ENCODE results near the gene MYO1D.
A peak's percentile ranks its signal among the peaks of the same experiment; 100 is the strongest.
"Not testable (repeated sequence)": the region's sequence is repeated elsewhere in the genome, so short reads cannot be mapped to it uniquely, and the experiment has no call there.

The MYO1D gene

DNA sequence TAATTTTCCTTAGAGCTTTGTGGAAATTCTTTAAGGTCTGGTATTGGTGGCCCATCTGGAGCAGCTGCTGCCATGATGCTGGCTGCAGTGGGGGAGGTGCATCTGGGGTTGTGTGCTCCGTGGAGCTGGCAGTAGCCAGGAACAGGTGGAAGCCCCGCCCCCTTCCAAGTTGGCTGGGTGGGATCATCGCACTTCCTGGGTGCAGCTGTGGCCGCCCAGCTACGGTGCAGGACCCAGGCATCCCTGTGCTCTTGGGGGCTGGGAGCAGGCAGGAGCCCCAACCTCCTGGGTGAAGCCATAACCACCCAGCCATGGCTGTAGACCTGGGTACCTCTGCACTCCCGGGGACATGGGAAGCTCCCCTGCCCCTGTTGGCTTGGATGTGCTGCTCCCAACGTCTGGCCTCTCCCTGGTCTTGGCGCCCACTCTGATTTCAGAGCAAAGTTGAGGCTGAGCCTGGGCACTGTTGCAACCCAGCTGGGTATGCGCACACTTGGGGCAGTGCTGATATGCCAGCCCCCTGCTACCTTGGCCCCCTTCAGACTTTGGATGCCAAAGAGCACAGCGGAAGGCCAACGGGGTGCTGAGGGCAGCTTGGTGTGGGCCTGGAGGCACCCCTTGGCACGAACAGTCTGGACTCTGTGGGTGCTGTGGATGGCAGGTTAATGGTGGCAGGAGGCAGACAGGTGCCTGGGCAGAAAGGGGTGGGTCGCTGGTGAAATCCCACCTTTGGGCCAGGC, 145.2 kb downstream of the MYO1D start:
- no peak for DNase-seq (ENCODE audit: low spot score)

DNA sequence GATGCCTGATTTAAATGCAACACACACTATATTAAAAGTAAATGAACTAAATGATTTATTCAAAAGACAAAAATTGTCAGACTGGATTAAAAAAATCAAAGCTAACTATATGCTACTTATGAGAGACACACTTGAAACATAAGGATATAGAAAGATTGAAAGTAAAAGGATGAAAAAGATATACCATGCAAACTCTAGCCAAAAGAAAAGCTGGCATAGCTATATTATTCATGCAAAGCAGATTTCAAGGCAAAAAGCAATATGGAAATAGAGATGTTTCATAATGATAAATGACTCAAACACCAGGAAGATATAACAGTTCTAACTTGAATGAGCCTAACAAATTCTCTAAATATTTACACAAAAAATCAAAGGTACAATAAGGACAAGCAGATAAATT, 149.2 kb downstream of the MYO1D start:
- DNase-seq (ENCODE audit: low spot score): no peak

DNA sequence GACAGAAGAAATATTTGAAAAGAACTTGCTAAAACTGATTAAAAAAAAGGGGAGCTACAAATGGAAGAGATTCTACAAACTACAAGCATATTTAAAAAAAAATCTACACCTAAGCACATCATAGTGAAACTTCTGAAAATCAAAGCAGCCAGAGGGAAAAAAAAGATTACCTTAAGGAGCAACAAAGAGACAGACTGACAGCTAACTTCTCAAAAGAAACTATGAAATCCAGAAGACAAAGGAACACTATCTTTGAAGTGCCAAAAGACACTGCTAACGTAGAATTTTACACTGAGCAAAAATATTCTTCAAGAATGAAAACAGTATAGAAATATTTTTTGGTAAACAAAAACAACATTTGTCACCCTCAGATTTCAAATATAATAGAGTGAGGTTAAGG, 151.2 kb downstream of the MYO1D start:
- DNase-seq (ENCODE audit: low spot score): no peak

DNA sequence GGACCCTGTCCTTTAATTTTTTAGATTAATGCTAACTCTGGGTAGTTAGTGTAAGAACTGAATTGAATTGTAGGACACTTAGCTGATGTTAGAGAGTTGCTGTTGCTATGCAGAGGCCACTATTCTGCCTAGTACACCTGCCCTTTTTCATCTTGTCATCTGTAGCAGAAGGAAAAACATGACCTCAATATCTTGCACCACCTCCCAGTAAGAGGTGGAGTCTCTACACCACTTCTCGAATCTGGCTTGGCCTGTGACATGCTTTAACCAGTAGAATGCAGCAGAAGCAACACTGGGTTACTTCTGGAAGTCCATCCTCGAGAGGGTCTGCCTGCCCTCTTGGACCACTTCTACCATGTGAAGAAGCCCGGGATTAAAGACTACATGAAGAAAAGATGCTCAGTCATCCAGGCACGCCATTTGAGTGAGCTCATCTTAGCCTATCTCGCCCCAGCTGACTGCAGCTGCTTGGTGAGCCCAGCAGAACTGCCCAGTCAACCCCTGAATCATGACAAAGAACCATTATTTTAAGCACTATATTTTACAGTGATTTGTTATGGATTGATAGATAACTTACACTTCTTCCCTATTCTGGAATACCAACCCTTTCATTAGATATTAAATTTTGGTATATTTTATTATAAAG, 153.5 kb downstream of the MYO1D start:
- no peak for DNase-seq (ENCODE audit: low spot score)

DNA sequence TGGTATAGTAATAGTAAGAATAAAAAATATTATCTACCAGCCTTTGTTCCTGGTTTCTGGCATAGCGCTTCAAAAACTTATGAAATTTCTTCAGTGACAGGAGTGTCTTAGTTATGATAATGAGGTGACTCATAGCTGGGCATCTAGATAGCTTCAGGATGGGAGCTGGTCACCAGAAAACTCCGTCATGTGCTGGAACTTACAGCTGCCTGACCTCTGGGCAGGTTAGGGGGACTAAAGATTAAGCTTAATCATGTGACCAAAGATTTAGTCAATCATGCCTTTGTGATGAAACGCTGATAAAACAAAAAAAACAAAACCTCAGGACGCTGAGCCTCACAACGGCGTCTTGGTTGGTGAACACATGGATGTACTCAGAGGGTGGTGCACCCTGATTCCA, 154.2 kb downstream of the MYO1D start:
- DNase-seq (ENCODE audit: low spot score): no peak

DNA sequence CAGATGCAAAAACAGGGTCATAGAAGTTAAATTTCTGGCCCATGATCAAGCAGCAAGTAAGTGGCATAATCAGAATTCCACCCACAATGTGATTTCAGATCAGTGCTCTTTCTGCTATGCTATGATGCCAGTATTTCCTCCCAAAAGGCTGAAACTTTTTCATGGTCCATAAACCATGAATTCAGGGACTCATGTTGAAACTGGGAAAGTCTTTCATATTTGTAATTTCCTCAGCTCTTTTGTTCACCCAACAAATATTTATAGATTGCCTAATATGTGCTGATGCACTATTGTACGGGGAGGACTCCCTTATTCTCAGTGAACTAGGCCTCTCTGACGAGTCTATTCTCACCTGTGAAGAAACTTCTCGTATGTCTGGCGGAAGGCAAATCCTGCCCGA, 156.3 kb downstream of the MYO1D start:
- DNase-seq (ENCODE audit: low spot score): no peak

DNA sequence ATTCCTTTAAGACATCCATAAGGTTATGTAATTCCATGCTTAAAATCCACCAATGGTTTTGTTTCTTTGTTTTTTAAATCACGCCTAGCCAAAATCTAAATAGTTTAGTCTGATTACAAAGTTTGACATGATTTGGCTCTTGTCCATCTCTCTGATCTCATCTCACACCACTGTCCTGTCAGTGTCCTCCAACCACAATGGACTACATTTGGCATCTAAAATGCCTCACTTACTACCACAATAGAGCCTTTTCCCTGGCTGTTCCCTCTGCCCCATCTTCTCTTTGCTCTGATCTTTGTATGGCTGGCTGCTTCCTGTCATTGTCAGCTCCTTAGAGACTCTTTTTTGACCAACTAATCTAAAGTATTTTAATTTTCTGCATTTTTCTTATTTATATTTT, 157.2 kb downstream of the MYO1D start:
- no peak for DNase-seq (ENCODE audit: low spot score)

DNA sequence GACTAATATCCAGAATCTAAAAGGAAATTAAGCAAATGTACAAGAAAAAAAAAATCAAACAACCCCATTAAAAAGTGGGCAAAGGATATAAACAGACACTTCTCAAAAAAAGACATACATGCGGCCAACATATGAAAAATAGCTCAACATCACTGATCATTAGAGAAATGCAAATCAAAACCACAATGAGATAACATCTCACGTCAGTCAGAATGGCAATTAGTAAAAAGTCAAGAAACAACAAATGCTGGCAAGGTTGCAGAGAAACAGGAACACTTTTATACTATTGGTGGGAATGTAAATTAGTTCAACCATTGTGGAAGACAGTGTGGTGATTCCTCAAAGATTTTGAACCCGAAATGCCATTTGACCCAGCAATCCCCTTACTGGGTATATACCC, 162.0 kb downstream of the MYO1D start:
- DNase-seq (ENCODE audit: low spot score): not testable (repeated sequence)

DNA sequence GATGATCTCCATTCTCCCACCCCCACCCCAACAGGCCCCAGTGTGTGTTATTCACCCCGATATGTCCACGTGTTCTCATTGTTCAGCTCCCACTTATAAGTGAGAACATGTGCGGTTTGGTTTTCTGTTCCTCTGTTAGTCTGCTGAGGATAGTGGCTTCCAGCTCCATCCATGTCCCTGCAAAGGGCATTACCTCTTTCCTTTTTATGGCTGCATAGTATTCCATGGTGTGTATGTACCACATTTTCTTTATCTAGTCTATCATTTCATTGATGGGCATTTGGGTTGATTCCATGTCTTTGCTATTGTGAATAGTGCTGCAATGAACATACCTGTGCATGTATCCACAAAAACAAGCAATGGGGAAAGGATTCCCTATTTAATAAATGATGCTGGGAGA, 162.7 kb downstream of the MYO1D start:
- not testable (repeated sequence) for DNase-seq (ENCODE audit: low spot score)

DNA sequence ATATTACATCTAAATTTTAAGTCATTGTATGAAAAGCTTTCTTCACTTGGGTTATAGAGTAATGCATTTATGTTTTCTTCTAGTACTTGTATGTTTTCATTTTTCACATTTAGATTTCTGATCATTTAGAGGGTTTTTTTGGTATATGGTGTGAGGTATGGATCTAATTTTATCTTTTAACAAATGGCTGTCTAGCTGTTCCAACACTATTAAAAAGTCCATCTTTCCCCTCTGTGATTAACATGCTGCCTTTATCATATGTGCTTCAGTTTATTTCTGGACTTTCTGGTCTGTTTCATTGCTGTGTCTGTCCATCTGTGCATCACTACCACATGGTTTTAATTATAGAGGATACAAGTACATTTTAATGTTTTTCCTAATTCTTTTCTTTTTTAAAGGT, 163.8 kb downstream of the MYO1D start:
- DNase-seq (ENCODE audit: low spot score): no peak

DNA sequence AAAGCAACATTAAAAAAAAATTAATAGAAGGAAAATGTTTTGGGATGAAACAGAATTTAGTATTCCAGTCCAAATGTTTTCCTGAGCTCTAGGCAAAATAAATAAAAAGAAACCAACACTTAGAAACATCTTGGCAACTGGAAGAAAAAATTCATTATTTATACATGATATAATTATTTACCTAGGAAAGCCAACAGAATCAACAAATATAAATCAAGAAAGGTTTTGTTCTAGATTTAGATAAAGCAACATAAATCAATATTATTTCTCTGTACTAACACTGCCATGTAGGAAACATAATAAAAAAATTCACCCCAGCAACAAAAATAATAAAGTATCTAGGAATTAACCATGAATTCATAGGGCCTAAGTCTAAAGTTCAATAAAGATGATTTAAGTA, 167.4 kb downstream of the MYO1D start:
- no peak for DNase-seq (ENCODE audit: low spot score)

DNA sequence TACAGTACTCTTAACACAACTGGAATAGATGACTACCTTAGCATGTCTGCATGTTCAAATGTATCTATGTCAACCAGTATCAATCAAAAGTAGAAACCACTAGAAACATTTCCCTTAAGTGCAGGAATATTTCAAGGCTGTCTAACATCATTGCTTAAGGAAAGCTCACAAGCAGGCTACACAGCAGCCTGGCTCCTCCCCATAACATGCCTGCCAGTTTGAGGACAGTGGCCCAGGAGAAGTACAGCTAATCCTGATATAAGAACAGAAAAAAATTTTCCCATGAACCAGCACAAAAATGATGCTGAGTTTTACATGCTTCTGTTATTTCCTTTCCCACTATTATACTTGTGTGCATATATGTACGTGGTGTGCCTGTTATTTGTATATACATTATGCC, 175.1 kb downstream of the MYO1D start:
- DNase-seq (ENCODE audit: low spot score): no peak

DNA sequence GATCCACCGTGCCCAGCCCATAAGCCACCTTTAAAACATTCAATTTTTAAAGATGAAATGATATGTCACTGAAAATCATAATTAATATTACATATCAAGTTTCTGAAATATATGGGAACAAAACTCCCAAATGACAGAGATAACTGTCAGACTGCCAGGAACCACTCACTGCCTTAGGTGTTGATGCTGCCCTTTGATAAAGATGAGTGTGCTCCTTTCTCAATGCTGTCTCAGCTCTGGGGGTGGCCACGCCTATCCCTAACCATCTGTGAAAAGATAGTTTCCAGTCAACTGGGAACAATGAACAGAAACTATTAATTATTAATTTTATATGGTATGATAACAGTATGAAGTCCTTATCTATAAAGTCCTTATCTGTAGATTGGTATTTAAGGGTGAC, 177.7 kb downstream of the MYO1D start:
- no peak for DNase-seq (ENCODE audit: low spot score)

DNA sequence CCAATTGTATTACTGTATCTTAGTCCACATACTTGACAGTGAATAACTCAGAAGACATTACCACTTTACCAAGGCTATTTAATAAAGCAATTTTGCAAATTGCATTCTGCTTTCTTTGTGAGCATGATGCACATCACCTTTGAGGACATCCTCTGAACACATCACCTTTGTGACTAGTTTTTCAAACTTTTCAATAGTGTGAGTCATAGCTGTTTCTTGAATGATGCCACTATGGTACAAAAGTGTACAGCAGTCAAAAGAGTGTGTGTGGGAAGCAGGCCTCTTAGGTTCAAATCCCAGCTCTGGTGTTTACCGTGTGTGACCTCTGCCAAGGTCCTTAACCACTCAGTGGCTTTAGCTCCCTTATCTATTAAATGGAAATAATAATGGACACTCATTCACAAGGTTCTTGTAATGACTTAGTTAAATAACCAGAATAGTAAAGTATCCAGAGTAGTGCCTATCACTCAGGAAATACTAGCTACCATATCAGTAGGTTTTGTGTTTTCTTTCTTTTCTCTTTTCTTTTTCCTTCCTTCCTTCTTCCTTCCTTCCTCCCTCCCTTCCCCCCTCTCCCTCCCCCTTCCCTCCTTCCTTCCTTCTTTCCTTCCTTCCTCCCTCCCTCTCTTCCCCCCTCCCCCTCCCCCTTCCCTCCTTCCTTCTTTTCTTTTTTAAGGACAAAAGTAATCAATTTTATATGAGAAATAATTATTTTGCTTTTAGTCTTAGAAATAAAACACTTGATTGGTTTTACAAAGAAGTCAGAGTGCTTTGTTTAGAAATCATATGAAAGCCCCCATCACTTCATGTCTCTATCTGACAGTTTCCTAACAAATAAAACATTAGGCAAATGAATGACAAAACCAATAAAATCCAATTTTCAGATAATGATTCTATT, 178.9 kb downstream of the MYO1D start:
- DNase-seq (ENCODE audit: low spot score): peak; percentile 12

DNA sequence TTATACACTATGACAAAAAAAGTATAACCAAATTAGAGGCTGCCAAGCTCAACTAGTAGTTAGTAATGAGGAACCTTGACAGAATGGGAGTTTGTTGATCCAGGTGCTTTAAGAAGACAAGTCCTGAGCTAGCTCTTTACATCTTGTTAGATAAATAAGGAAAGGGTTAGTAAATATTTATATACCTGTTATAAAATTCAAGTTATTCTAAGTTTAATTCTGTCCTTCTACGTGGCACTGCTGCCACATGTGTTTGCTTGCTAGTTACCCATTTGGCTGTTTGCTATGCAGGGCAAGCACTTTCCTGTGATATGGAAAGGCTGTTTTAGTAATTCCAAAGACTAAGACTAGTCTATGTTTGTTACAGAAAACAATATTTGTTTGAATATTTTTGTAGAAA, 180.5 kb downstream of the MYO1D start:
- DNase-seq (ENCODE audit: low spot score): no peak

DNA sequence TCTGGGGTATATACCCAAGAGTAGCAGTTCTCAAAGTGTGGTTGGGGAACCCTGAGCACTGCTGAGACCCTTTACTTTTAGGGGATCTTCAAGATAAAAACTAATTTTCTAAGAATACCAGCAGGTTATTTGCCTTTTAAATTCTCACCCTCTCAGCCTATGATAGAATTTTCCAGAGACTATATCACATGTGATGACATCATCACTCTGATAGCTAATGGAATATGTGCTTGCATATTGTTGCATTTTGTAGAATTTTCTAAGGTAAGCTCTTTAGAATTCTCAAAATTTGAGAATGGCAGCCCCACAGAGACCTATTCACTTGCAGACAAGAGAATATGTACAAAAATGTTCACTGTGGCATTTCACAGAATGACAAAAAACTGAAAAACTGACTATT, 181.1 kb downstream of the MYO1D start:
- DNase-seq (ENCODE audit: low spot score): no peak

DNA sequence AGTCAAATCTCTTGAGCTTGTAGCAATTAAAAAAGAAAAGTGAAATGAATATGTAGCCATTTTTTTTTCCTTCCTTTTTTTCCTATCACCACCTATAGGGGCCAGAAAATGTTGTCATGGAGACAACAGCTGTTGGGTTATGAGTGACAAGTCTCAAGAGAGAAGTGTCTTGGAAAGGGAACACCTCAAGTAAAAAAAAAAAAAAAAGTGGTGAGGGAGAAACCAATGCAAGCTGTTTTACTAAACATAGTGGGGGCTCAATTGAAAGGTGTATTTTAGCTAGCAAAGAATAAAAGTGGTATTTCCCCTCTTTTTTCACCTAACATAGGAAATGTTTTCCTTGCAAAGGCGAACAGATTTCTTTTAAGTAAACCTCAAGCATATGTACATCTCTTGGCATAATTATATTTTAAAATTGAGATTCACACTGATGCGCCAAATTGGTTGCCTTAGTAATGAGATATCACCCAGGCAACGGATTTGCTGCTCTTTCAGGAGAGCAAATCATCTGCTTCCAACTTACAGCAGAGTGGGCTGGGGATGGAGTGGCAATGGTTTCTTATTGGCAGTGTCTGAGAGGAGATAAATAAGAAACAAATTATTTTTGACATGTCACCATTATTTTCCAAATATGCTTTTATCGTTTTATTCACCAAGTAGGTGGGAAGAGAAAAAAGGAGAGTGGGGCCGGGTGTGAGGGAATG, 183.6 kb downstream of the MYO1D start:
- DNase-seq (ENCODE audit: low spot score): no peak

DNA sequence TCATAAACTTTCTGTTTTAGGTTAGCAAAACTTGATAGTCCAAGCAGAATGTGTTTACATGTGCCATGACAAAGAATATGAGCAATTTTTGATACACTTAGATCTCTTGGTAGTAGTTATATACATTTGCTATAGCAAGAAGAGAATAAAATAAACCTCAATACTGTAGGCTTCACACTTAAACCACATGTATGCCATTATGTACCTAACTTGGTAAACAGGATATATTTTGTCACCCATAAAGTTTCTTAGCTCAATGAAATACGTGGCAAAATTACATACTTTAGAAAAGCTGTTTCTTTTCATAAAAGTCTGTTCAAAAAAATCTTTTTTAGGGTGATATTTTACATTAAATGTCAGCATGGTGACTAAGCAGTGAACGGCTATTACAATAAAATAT, 184.7 kb downstream of the MYO1D start:
- DNase-seq (ENCODE audit: low spot score): no peak

DNA sequence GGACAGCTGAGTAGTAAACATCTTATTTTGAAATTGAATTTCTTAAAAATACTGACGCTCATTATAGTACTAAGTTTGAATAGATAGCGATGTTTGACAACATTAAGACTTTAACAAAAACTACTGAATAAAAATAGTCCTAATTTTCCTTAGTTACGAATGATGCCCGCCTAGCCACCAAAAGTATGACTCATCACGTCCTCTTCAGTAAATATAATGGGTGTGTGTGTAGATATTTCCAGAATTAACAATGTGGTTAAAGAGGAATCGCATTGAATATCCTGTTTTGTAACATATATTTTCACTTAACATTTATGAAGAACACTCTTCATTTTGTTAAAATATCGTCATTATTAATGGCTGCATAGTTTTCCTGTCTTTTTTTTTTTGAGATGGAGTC, 187.6 kb downstream of the MYO1D start:
- DNase-seq (ENCODE audit: low spot score): no peak

DNA sequence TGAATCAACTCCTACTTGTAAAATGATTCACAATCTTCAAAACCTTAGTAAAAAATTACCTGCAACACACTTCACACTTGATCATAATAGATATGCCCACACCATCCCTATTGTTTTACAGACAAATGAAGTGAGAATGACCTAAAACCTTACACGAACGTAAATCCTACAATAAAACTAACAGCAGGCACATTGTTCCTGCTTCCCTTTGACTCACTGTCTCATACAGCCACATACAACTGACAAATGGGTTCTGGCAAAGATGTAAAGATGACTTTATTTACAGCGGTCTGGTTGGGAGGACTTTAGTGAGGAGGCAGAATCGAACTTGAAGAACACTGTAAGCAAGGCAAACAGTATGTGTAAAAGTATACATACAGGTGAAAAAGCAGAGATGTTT, 188.7 kb downstream of the MYO1D start:
- peak; percentile 38 for DNase-seq (ENCODE audit: low spot score)

DNA sequence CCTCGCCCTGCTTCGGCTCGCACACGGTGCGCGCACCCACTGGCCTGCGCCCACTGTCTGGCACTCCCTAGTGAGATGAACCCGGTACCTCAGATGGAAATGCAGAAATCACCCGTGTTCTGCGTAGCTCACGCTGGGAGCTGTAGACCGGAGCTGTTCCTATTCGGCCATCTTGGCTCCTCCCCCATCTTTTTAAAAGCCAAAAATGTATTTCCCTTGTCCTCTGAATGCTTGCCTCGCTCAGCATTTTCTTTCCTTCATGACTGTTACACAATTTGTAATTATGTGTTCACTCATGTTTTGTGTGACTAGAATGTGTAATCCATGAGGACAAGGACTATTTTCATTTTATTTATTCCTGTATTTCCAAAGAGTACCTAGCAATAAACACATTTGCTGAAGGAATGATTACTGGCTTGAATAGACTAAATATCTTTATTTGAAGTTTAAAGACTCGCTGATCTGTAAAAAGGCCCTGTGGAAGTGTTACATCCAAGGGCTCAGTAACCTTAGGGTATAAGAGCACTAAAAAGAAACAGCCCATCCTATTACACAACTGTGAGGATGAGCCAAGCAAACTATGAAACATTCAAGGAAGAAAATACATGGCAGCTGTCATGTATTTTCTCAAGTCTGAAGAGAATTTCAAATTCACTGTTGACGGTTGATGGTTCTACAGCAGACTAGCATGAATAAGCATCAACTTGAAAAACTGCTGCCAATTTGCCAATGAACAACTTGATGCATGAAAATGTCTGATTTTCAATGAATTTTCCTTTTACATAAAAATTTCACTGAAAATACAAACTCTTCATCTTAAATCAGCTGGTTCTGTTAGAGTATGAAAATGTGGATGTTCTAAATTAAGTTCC, 192.6 kb downstream of the MYO1D start:
- no peak for DNase-seq (ENCODE audit: low spot score)

Data from kidney capillary endothelial cell (primary cell).